HG03342 (cell line): Measurements from ENCODE around the gene CAMSAP2.
"Not testable (repeated sequence)": the region's sequence is repeated elsewhere in the genome, so short reads cannot be mapped to it uniquely, and the experiment has no call there.

Experiments
- ATAC-seq: cut with Tn5 transposase; IDR thresholded peaks from one replicate; pipeline ENCODE4 v1.9.1; 2021; ENCODE audit warnings: mild to moderate bottlenecking, moderate library complexity; ENCODE audit not compliant: unreplicated experiment

Gene CAMSAP2

GRCh38 chr1:200737647-200738291, 924 bp upstream of the CAMSAP2 start:
- ATAC-seq, result no peak

DNA sequence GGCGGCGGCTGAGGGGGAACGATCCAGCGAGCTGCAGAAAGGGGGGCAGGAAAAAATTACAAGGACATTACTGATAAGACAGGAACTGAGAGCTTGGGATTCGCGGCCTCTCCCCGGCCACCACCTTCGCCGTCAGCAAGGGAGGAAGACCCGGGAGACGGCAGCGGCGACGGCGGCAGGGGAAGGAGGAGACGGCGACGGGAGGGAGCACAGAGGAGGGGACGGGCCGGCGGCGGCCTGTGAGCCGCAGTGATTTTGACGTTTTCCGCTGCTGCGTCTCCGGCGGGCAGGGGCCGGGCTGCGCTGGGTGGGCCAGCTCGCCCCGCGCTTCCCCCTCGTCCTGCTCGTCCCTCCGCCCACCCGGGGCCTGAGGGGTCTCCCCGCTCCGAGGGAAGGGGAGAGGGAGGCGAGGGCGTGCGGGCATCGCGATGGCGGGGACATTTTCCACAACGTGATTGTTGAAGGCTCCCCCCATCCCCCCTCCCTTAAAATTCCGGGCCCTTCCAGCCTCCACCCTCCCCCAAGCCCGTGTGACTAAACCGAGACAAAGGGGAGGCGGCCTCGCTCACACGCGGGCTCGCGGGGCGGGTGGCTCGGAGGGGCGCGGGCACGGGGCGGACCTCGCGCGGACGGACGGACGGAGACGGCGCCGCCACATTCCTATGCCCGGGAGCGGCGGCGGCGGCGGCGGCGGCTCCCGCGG, 407 bp downstream of the CAMSAP2 start:
- ATAC-seq, result peak; percentile 50

DNA sequence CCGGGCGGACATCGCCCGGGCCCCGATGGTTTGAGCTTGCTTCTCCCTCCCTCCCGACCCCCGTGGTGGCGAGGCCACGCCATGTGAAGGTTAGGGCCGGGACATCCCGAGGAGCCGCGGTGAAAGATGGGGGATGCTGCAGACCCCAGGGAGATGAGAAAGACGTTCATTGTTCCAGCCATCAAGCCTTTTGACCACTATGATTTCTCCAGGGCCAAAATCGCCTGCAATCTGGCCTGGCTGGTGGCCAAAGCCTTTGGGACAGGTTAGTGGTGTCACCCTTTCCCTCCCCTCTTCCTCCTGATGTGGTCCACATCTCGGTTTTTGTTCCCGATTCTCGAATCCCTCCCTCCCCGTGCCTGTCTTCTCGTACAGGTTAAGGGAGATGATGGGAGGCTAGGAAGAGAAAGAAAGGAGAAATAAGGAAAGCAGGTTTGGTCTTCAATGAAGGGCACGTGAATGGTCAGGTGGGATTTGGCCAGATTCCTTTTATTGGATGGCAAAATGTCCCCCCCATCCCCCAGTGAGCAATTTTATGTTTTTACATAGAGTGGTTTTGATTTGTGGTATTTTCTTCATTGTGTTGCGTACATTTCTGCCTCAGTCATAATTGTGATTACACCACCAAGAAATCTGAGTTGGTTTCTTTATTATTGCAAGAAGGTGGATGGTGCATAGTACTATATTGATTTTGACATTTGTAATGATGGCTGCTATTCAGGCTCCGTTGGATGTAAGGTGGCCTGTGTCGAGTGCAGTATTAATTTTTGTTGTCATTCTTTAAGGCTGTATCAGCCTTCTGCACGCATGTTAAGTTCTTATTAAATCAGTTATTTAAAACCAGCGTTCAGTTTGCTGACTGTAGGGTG, 1.2 kb downstream of the CAMSAP2 start:
- no peak for ATAC-seq

DNA sequence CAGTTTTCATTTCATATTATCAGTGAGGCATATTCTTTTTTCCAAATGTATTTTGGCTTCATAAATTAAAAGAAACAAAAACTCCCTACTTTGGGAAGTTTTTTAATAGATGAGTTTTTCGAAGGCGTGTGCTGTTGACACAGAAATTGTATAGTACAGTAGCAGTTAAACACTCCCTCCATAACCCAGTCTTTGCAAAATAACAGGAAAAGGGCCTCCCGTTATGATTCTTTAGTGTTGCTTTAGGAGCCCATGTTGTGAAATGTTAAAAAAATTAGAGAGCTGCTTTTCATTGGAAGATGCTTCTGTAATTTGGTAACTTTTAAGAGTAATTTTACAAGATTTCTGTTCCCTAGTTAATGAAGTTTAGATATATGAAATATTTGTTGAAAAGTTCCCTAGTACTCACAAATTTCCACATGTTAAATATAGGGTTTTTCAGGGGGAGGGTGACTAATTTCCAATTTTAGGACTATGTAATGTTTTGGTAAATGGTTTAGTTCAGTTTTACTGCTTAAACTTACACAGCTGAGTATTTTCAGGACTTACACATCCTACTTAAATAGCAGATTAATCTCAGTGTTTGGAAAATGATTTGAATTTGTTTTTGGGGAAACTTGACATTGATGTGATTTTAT, 2.0 kb downstream of the CAMSAP2 start:
- no peak for ATAC-seq

DNA sequence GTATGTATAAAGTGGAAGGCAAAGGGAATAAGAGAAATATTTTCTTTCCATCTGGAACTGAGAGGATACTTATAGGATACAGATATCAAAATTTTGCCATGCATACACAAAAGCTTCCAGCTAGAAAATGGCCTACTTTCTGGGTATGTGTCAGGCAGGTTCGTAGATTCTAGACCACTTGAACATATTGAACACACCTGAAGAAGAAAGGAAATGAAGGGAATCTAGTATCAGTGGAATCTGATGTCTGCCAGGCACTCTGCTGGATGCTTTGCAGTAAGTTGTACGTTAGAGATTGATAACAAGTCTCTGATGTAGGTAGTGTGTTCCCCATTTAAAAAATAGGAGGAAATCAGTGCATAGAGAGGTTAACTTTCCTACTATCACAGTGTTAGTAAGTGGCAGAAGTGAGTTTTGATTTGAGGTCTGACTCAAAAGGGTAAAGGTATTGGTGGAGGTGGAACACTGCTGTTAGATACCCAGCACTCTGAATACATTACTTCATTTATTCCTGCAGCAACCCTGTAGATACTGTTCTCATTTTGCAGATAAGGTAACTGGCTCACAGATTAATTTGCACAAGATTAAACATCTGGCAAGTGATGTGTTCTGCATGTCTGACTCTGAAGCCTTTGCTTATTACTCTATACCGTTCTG, 3.0 kb downstream of the CAMSAP2 start:
- no peak for ATAC-seq

DNA sequence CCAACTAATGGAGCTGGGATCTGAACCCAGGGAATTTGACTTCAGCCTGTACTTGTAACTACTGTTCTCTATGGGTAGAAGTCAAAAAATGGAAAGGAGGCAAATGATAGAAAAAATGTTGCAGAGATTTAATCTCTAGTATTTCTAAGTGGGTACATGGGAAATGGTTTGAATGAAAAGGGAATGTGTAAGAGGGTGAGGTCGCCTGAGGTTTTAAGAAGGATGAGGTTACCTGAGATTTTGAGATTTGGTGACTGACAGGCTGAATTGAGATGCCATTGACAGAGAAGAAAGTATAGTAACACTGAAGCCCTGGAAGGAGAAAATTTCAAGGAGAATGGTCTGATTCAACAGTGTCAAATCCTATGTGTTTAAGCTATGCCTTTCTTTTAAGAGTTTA, 5.5 kb downstream of the CAMSAP2 start:
- ATAC-seq, result no peak

DNA sequence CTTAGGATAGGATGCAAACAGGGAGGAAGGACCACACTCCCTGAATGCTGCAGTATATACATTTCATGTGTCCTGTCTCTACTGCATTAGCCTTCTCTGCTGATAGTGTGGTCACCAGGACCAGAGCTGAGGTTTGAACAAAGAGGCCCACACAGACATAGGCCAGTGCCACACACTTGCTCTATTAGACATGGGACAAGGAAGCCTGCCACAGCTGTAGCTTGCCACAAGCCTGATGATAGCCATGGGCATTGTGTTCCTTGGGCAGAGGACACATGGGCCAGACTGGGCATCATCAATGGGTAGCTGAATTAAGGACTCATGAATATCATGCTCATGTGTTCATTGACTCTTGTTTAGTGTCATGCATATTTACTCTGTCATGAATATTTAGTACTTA, 10.4 kb downstream of the CAMSAP2 start:
- ATAC-seq, result no peak

DNA sequence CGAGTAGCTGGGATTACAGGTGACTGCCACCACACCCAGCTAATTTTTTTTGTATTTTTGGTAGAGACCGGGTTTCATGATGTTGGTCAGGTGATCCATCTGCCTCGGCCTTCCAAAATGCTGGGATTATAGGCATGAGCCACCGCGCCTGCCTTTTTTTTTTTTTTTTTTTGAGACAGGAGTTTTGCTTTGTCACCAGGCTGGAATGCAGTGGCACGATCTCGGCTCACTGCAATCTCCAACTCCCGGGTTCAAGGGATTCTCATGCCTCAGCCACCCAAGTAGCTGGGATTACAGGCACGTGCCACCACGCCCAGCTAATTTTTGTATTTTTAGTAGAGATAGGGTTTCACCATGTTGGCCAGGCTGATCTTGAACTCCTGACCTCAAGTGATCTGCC, 12.1 kb downstream of the CAMSAP2 start:
- ATAC-seq, result not testable (repeated sequence)

DNA sequence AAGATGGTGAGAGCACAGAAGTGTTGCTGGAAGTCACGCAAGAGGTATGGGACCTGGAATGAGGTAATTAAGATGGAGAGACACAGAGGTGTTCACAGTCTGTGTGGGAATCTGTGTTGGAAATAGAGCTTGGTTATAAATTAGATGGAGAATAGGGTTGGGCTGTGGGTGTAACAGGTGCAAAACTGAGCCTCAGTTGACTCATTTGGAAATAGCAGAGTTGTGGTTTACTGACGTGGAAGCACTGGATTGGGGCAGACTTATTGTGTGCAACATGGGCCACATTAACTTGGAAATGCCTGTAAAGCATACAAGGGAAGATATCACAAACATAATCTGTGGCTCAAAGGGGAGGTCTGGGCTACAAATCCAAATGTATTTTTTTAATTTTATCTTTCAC, 13.0 kb downstream of the CAMSAP2 start:
- peak; percentile 92 for ATAC-seq

- ATAC-seq, result no peak
Measured at GRCh38 chr1:200753650-200754198, 15.0 kb downstream of the CAMSAP2 start.

DNA sequence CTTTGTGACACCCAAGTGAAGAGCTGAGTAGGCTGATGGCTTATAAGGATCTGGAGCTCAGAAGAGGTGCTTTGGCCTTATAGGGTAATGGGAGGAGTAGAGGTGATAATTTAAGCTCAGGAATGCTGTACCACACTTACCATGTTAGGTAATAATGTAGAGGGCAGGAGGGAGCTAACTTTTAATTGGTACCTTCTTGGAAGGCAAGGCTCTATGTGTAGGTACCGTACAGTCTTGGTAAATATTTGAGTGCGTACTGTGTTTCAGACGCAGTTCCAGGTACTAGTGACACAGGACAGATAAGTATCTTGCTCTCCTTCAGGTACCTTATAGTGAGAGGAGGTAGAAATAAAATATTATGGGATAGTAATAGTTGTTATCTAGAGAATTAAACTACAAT, 16.8 kb downstream of the CAMSAP2 start:
- no peak for ATAC-seq

DNA sequence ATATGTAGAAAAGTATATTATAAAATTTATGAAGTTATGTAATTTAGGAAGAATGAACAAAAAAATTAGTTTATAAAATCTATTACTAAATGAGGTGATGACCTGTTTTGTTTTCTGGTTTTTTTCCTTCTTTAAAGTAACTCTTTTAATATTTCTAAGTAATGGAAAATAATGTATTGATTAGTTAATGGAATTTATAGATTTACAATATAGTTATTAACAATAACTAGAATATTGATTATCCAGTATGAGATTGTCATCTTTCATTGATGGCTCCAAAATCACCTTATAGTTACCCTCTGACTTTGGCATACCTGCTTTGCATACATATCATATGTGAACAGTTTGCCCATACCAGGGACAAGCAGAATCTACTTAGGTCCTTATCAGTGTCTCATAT, 23.4 kb downstream of the CAMSAP2 start:
- no peak for ATAC-seq

- no peak for ATAC-seq
Measured at GRCh38 chr1:200767321-200767720, 28.6 kb downstream of the CAMSAP2 start.

GRCh38 chr1:200771625-200772555, 33.2 kb downstream of the CAMSAP2 start:
- ATAC-seq, result no peak

GRCh38 chr1:200774311-200774710, 35.6 kb downstream of the CAMSAP2 start:
- no peak for ATAC-seq

DNA sequence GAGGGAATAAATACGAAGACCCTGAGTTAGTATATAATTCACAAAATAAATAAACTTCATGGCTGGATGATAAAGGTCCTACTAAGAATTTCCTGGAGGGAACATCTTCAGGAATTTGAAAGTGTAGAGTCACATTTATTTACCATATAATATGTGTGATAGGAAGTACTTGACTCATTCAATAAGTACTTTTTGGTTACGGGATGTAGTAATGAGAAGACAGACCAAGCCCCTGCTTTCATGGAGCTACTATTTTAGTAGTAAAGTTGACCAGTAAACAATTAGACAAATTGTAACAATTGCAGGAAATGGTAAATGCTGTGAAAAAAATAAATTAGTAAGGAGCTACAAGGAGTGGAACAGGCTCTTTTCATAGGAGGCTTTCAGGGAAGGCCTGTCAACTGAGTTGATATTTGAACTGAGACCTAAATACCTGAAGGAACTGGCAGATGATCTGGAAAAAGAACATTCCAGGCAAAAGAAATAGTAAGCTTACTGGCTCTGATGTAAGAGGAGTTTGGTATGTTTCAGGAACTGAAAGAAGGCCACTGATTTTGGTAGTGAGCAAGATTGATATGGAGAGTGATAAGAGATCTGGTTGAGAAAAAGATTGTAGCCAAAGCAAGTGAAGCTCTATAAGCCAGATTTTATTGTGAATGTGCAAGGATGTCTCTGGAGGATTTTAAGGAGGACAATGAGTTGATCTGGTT, 36.2 kb downstream of the CAMSAP2 start:
- no peak for ATAC-seq

- ATAC-seq, result no peak
Measured at GRCh38 chr1:200775850-200776249, 37.2 kb downstream of the CAMSAP2 start.

DNA sequence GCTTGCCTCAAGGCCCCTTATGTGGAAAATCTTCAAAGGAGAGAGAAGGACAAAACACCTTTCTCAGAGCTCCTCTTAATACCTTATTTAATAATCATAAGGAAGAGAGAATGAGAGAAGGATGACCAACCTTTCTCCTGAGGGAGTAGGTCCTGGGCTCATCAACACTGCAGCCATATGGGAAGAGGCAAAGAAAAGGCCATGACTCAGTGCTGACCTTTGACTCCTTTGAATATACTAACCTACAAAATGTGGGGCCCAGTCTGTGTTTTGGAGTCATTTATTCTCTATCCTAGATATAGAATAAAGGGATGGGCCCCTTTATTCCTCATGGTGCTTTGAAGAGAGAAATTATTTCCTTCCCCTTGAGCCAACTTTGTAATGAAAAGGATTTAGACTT, 38.3 kb downstream of the CAMSAP2 start:
- no peak for ATAC-seq

DNA sequence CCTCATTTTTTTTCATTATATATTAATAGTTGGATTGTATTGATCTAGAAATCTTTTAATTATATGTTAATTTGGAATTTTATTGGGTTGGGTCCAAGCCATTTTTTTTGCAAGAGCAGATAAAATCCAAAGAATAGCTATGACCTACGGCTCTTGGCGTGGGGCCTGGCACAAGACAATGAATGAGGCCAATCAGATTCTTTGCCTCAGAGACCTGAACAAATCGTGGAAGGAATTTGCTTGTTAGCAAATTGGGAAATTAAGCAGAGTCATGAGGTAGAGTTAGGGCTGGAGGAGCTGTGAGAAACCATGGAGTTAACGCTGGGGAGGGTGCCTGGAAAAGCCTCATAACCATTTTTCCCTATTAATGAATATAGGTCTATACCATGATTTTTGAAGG, 40.1 kb downstream of the CAMSAP2 start:
- no peak for ATAC-seq
